Astrocyte of the cerebellum (primary cell): Measurements from ENCODE around the gene SUMO1.
"Not testable (repeated sequence)": the region's sequence is repeated elsewhere in the genome, so short reads cannot be mapped to it uniquely, and the experiment has no call there.

Source experiments
- DNase-seq: peaks from one replicate; pipeline ENCODE4 v3.0.0-alpha.2; 2011; ENCODE audit warnings: low read depth
- H3K4me3 ChIP-seq: 2 replicates; pipeline ENCODE4 v1.5.1; 2011; ENCODE audit warnings: mild to moderate bottlenecking, low read depth, low read length, moderate library complexity
- in situ Hi-C: cut with HindIII; loops from 2 replicates; pipeline ENCODE4 v1.10.0; 2017; ENCODE audit warnings: low sequenced_read_pairs
- TF ChIP-seq, protein P1 (sequence below): IDR thresholded peaks from 2 replicates; pipeline ENCODE4 v1.5.1; 2012; ENCODE audit warnings: low read length, low read depth, moderate library complexity, mild to moderate bottlenecking; ENCODE audit errors: missing control alignments

Gene SUMO1

DNA sequence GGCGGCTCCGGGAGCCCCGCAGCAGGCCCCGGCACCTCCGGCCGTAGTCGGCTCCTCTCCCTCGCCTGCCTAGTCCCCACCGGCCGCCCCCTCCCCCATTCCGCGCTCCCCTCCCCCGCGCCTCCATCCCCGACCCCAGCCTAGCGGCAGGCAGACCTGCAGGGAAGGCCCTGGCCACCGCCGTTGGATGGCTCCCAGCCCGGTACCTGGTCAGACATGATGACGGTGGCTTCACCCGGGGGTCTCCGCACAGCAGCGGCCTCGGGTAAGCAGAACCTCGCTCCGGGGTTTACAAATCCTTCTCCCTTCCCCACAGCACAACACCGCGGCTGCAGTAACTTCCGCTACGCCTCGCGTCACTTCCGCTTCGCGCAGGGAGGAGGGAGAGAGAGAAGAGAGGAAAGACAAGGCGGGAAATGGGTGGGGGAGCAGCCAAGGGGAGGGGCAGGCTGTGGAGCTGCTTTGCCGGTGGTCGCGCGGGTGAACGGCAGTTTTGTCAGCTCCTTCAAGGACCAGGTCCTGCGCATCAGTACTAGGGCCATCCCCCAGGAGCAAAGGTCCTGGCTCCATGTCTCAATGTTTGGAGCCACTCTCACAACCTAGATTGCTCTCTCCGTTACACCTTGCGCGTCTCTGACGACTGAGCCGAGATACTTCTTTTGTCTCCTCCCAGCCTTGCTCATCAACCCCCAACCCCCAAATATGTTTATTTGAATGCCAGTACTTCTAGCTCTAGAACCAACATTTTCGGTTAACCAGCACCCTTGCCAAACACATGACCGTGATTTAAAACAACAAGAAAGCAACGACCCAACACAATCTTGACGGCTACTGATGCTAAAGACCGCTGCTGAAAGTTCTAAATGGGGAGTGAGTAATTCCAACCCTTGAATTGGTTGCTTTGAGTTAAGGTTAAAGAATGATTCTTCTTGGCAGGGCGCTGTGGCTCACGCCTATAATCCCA is at the start of gene SUMO1:
SUMO1 (minus strand) TSS at position 364 of the 964 bp plus-strand sequence; CDS start at position 218, 146 bp downstream.
- in situ Hi-C loops = no loop called here
- DNase-seq = peak; percentile 71
- TF ChIP-seq, protein P1, sequence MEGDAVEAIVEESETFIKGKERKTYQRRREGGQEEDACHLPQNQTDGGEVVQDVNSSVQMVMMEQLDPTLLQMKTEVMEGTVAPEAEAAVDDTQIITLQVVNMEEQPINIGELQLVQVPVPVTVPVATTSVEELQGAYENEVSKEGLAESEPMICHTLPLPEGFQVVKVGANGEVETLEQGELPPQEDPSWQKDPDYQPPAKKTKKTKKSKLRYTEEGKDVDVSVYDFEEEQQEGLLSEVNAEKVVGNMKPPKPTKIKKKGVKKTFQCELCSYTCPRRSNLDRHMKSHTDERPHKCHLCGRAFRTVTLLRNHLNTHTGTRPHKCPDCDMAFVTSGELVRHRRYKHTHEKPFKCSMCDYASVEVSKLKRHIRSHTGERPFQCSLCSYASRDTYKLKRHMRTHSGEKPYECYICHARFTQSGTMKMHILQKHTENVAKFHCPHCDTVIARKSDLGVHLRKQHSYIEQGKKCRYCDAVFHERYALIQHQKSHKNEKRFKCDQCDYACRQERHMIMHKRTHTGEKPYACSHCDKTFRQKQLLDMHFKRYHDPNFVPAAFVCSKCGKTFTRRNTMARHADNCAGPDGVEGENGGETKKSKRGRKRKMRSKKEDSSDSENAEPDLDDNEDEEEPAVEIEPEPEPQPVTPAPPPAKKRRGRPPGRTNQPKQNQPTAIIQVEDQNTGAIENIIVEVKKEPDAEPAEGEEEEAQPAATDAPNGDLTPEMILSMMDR = no peak
- H3K4me3 ChIP-seq = peak within 1 kb of the TSS; percentile 81

DNA sequence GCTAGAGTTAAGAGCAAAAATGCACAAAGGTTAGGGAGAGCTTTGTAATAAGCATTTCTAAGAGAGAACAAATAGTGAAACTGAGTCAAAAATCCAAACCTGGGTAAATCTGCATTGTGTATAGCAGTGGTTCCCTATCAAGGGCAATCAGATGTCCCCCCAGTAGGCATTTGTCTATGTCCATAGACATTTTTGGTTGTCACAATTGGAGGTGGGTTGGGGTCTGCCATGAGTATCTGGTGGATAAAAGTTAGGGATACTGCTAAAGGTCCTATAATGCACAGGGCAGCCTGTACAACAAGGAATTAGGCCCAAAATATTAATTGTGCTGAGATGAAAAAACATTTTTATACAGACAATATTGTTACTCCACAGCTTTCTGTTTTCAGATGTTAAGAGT is 48.2 kb upstream of the SUMO1 start:
- TF ChIP-seq, protein P1 = no peak
- in situ Hi-C loops = no loop called here
- no peak overlapping the region for H3K4me3 ChIP-seq
- no peak for DNase-seq

DNA sequence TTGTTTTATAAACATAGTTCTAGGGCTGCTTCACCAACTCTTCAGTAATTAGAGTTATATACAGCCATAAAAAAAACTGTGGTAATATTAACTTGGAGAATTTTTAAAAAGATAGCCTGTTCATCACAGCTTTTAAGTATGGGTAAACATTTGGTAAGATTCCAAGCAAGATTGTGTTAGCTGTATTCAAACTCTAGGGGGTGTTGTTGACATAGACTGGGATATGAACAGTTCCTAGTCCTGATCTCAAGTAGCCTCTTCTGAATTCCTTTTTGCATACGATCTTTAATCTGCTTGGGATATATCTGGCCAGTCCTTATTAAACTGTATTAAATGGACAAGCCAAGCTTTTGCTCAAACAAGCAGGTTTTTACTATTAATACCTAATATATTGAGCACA is 40.5 kb upstream of the SUMO1 start:
- DNase-seq = peak; percentile 68
- no peak overlapping the region for H3K4me3 ChIP-seq
- in situ Hi-C loops = no loop called here
- TF ChIP-seq, protein P1 = peak; percentile 66

DNA sequence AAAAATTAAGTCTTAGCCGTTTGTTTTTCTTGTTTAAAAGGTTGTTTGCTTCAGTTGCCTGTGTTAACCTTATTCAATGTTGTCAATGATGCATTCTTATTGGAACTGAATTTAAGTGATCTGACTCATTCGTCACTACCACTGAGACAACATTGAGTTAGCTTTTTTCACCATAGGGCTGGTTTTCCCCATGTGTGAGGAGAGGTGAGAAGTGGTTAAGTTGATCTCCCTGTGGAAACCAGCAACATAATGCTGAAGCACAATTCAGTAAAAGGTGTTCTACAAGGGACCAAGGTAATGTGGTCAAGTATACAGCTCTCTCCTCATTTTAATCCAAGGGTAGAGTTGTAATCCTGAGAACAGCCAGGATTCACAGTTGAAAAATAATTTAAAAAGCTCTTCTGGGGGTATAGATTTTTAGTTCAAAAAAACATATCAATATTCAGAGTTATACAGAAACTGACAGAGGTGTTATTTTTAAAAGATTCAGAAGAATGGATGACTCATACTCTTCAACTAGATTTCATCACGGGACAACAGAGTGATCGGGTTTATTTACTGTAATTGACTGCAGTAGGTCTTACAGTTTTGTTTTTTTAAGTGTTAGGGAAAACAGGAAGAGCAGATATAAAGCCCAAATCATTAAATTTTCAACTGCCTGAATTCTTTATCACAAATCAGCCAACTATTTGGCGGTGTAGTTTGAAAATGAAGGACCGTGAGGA is 39.8 kb upstream of the SUMO1 start:
- no peak for DNase-seq
- TF ChIP-seq, protein P1 = no peak
- in situ Hi-C loops = no loop called here
- no peak overlapping the region for H3K4me3 ChIP-seq

DNA sequence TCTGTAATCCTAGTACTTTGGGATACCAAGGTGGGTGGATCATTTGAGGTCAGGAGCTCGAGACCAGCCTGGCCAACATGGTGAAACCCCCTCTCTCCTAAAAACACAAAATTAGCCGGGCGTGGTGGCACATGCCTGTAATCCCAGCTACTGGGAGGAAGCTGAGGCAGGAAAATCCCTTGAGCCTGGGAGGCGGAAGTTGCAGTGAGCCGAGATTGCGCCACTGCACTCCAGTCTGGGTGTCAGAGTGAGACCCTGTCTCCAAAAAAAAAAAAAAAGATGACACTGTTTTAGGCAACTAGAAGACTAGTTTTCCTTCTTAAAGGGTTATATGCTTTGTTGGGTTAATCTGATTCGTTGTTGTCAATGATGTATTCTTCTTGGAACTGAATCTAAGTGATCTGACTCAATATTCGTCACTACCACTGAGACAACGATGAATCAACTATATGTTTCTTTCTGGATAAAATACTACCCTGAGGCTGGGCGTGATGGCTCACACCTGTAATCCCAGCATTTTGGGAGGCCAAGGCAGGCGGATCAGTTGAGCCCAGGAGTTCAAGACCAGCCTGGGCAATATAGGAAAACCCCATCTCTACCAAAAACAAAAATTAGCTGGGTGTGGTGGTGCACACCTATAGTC is 37.8 kb upstream of the SUMO1 start:
- H3K4me3 ChIP-seq, DNase-seq, in situ Hi-C loops: not testable (repeated sequence)

DNA sequence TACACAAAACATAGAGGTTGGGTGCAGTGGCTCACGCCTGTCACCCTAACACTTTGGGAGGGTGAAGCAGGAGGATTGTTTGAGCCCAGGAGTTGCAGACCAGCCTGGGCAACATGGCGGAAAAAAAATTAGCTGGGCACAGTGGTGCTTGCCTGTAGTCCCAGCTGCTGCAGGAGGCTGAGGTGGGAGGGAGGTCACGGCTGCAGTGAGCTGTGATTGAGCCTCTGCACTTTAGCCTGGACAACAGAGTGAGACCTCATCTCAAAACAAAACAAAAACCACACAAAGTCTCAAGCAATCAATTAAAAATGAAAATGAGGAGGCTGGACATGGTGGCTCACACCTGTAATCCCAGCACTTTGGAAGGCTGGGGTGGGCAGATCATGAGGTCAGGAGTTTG is 32.1 kb upstream of the SUMO1 start:
- no peak overlapping the region for H3K4me3 ChIP-seq
- in situ Hi-C loops = no loop called here
- TF ChIP-seq, protein P1 = no peak
- DNase-seq = no peak
